WI38 (cell line): Measurements from ENCODE around the gene IL26.

Experiments used
- H3K4me3 ChIP-seq: 2 replicates; pipeline ENCODE4 v1.5.1; 2011; ENCODE audit warnings: low read depth, mild to moderate bottlenecking, control low read depth, low read length
- CTCF ChIP-seq: IDR thresholded peaks from 2 replicates; pipeline ENCODE4 v1.5.1; 2012; ENCODE audit warnings: low read depth, mild to moderate bottlenecking, control low read depth, low read length

IL26 gene

GRCh38 chr12:68166317-68166831, 59.2 kb downstream of the IL26 start:
- no peak for TF ChIP-seq CTCF
- no peak overlapping the region for H3K4me3 ChIP-seq

DNA sequence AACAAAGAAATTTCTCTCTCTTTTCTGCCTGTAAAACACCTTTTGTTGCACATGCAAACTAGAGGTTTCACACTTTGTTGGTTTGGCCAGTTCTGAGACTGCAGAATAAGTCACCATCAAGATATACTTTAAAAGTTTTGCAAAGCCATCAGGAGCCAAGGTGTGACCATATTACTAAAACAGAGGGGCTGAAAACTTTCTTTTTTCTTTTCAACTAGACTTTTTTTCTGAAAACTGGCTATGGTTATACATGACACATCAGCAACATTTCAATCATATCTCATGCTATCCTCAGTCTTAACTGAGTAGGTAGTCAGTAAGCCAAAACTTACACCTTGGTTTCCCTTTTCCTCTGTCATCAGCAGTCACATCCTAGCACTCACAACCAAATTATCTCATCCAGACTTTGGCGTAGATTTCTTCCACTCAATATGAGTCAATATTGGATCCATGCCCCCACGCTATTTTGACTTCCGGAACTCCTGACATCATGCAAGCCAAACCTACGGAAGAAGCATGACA, 62.0 kb downstream of the IL26 start:
- no peak overlapping the region for H3K4me3 ChIP-seq

GRCh38 chr12:68162374-68162773, 63.2 kb downstream of the IL26 start:
- no peak for TF ChIP-seq CTCF
- H3K4me3 ChIP-seq, result no peak overlapping the region

More for the DNA sequence above, 62.0 kb downstream of the IL26 start:
- TF ChIP-seq CTCF, result no peak

DNA sequence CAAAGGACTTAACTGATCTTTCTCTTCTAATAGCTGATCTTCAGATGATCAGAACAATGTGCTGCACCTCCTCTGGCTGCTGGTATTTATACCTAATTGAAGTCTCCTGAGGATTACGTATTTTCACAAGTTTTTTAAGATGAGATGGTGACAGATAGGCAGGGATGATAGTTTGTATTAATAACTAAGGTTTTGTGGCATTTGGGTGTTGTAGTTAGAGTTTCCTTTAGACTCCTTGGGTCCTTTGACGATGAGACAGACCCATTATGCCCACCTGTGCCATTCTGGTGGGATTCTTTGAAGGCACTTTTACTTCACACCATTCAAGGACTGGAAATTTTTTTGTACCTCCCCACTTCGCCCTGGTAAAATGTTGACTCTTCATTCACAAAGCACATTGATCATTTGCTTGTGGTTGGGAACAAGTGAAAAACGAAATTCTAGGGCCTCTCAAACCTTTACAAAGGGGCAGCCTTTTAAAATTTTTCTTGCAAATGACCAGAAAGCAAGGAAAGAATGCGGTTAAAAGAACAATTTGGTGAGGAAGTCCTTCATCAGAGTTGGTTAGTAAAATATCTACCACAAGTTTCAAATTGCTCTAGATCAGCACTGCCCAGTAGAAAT, 65.8 kb downstream of the IL26 start, which contains the start of gene IFNG:
Gene IFNG (minus strand): TSS at position 60 of the 624 bp plus-strand sequence. CDS start 125 bp downstream, outside the sequence.
- no peak for TF ChIP-seq CTCF
- H3K4me3 ChIP-seq, result no peak within 1 kb of the TSS

- H3K4me3 ChIP-seq, result no peak overlapping the region
- no peak for TF ChIP-seq CTCF
These were observed 67.2 kb downstream of the IL26 start for GRCh38 chr12:68158432-68158831.

- no peak for TF ChIP-seq CTCF
- no peak overlapping the region for H3K4me3 ChIP-seq
These were observed 68.2 kb downstream of the IL26 start for GRCh38 chr12:68157380-68157779.

DNA sequence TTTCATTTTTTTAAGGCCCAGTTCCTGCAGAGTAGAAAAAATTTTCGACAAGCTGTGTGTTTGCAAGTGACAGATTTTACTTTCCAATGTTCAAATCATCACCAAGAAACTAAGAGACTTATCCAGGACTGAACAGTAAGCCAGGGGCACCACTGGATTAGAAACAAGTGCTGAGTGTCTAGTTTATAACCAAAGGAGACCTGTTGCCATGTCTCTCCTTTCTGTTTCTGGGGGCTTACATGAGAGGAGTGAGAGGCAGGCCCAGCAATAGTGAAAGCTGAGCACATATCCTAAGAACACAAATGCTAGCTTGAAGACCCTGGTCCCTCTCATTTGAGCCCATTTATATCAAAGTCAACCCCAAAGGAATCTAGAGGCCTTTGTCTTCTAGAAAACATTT, 69.0 kb downstream of the IL26 start:
- H3K4me3 ChIP-seq, result no peak overlapping the region
- no peak for TF ChIP-seq CTCF
